ENCODE data around the gene KPNA6. TPM values are rescaled to one million over a fixed set of nuclear protein-coding genes. Genes with fewer than 3 reads are reported as not detected.

KPNA6 gene
- total RNA-seq, 6 experiments from 2014 or later = 116 to 132 (median 122) TPM

GRCh38 chr1:32172621-32173245 is 64.9 kb downstream of the KPNA6 start:
- no peak overlapping the region; the same call in 1 of the 2 replicates for H3K27ac Mint-ChIP-seq
- TF ChIP-seq, protein P1, sequence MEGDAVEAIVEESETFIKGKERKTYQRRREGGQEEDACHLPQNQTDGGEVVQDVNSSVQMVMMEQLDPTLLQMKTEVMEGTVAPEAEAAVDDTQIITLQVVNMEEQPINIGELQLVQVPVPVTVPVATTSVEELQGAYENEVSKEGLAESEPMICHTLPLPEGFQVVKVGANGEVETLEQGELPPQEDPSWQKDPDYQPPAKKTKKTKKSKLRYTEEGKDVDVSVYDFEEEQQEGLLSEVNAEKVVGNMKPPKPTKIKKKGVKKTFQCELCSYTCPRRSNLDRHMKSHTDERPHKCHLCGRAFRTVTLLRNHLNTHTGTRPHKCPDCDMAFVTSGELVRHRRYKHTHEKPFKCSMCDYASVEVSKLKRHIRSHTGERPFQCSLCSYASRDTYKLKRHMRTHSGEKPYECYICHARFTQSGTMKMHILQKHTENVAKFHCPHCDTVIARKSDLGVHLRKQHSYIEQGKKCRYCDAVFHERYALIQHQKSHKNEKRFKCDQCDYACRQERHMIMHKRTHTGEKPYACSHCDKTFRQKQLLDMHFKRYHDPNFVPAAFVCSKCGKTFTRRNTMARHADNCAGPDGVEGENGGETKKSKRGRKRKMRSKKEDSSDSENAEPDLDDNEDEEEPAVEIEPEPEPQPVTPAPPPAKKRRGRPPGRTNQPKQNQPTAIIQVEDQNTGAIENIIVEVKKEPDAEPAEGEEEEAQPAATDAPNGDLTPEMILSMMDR (IDR thresholded peaks at IDR 0.05) = no peak
- H3K9me3 Mint-ChIP-seq = no peaks in the 10 kb centered on the region
- no peak for DNase-seq
- peaks cover 13% of the 10 kb centered on the region for H3K4me1 Mint-ChIP-seq (ENCODE audit: low read depth)
- no peaks in the 10 kb centered on the region; the same call in none of the 2 replicates for H3K27me3 Mint-ChIP-seq (ENCODE audit: insufficient read depth)
- H3K36me3 Mint-ChIP-seq (ENCODE audit: low read depth) = peaks cover 39% of the 10 kb centered on the region
- no peak overlapping the region for H3K4me3 Mint-ChIP-seq

DNA sequence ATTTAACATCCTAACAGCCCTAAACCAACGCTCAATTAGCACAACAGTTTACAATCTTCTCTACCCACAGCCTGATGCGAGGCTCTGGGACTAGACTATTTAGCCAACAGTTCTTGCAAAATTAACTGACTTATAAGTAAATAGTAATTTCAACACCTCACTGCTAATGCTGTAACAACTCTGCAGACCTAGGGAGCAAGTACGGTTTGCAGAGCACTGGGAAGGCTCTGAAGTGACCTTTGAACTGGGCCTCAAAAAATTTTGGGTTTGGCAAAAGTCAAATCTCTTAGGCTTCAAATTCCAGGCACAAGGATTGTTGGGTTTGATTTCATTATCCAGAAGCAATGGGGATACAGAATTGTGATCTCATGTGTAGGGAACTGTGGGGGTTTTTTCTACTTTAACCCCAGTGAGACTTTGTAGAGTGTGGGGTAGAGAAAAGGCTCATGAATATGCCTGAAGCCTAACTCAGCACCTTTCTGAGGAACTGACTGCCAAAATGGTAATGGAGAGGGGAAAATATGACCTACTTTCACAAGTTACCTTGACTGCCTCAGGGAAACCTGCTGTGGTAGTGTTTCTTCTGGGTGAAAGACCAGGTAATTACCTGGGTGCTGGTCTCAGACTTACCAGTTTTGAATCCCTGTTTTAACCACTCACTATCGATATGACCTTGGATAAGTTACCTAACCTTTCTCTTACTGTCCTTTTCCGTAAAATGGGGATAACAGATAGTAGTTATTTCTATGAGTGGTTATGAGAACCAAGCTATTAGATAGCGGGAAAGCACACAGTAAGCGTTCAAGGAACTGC is 70.7 kb downstream of the KPNA6 start:
- Mint-ChIP-seq H3K27ac (peak overlapping the region; percentile 95), H3K4me3 (peak overlapping the region; percentile 97), H3K9me3 (no peaks in the 10 kb centered on the region), H3K36me3 (ENCODE audit: low read depth) (peaks cover 31% of the 10 kb centered on the region), H3K27me3 (ENCODE audit: insufficient read depth) (peaks cover 10% of the 10 kb centered on the region), H3K4me1 (ENCODE audit: low read depth) (peaks cover 34% of the 10 kb centered on the region)
- DNase-seq = no peak
- TF ChIP-seq, protein P1 (IDR thresholded peaks at IDR 0.05) = no peak

DNA sequence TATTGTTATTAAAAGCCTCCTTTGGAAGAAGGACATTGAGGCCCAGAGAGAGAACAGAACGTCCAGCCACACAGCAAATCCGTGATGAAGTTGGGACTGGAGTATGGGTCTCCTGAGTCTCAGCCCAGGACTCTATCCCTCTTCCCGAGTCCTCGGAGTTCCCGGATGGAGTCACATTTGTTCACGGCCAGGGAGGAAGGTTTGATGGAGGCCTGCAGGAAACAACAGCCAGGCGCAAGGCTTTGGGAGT is 71.3 kb downstream of the KPNA6 start:
- Mint-ChIP-seq H3K36me3 (ENCODE audit: low read depth) (peaks cover 33% of the 10 kb centered on the region), H3K27ac (peak overlapping the region; percentile 95), H3K4me1 (ENCODE audit: low read depth) (peaks cover 38% of the 10 kb centered on the region), H3K27me3 (ENCODE audit: insufficient read depth) (peaks cover 10% of the 10 kb centered on the region), H3K4me3 (peak overlapping the region; percentile 97), H3K9me3 (no peaks in the 10 kb centered on the region)
- DNase-seq = no peak
- TF ChIP-seq, protein P1 (IDR thresholded peaks at IDR 0.05) = no peak

DNA sequence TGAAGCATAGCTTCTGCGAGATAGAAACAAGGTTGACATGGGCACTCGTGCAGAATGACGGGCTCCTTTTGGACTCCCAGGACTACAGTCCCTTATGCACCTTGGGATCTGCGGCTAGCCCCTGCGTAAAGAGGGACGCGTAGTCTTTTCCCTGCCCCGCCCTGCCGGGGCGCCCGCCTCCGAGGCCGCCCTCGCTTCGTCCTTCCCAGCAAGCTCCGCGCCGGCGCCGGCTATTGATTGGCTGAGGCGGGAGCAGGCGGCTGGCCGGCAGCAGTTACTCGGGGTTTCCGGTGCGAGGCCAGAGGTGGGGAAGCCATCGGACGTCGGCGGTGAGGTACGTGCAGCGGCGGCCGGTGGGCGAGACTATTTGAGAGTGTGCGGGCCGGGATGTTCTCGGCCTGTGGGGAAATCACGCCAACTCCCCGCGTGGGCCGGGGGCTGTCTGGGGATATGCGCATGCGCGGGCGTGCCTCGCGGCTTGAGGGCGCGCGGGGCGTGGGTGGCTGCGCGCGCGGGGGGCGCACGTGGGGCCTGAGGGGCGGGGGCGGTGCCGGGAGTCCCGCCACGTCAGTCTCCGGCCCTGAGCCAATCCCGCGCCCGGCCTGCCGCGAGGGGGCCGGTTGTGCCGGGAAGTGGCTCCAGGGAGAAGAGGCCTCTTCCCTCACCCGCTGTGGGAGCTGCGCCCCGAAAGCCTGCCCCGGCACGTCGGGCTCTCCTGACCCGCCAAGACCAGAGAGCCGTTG is 71.8 kb downstream of the KPNA6 start, which contains the start of gene TXLNA:
TXLNA (plus strand) TSS at position 233 of the 743 bp plus-strand sequence. CDS start 671 bp downstream, outside the sequence.
- peak within 1 kb of the TSS; percentile 95 for H3K27ac Mint-ChIP-seq
- peak; percentile 89 for DNase-seq
- H3K4me1 Mint-ChIP-seq (ENCODE audit: low read depth) = peaks cover 43% of the 10 kb centered on the region
- H3K9me3 Mint-ChIP-seq = no peaks in the 10 kb centered on the region
- H3K27me3 Mint-ChIP-seq (ENCODE audit: insufficient read depth) = peaks cover 10% of the 10 kb centered on the region
- H3K4me3 Mint-ChIP-seq = peak within 1 kb of the TSS; percentile 97
- TF ChIP-seq, protein P1 (IDR thresholded peaks at IDR 0.05) = peak; percentile 56
- H3K36me3 Mint-ChIP-seq (ENCODE audit: low read depth) = peaks cover 33% of the 10 kb centered on the region

DNA sequence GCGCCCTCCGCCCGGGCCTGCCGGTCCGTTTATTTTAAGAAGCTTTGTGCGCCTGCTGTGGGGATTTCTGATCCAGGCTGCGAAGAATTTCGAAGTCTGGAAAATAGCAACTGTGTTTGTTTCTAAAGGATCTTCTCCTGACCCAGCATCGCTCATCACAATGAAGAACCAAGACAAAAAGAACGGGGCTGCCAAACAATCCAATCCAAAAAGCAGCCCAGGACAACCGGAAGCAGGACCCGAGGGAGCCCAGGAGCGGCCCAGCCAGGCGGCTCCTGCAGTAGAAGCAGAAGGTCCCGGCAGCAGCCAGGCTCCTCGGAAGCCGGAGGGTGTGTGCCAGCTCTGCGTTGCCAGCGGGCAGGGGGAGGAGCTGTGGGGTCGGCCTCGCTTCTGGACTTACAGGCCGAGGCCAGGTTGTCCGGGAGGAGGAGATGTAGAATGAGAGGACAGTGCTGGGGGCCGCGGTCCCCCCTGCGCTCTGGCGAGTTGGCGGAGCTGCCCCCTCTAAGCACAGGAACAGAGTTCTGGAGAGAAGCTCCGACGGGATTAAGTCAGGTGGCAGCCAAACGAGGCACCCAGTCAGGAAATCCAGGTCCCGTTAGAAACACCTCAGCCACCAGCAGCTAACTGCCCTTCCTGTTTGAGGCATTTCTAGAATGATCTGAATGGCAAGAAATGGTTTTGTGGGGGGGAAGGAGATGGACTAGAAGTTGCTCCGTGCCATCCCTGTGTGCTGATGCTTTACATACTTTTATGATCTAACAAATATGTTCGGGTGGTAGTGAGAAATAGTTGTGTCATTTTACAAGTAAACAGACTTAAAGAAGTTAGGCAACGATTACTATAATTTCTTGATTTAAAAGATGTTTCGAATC is 72.6 kb downstream of the KPNA6 start:
- TF ChIP-seq, protein P1 (IDR thresholded peaks at IDR 0.05) = 0 out of 2 replicates have a peak, but pooled peaks have one; percentile 4
- Mint-ChIP-seq H3K9me3 (no peaks in the 10 kb centered on the region), H3K36me3 (ENCODE audit: low read depth) (peaks cover 39% of the 10 kb centered on the region), H3K4me1 (ENCODE audit: low read depth) (peaks cover 49% of the 10 kb centered on the region), H3K27me3 (ENCODE audit: insufficient read depth) (peaks cover 10% of the 10 kb centered on the region), H3K4me3 (peak overlapping the region; percentile 97), H3K27ac (peak overlapping the region; percentile 95)
- DNase-seq = peak; percentile 47

Data from HFFc6 (cell line).